ENCODE data around the gene SGMS2.

DNA sequence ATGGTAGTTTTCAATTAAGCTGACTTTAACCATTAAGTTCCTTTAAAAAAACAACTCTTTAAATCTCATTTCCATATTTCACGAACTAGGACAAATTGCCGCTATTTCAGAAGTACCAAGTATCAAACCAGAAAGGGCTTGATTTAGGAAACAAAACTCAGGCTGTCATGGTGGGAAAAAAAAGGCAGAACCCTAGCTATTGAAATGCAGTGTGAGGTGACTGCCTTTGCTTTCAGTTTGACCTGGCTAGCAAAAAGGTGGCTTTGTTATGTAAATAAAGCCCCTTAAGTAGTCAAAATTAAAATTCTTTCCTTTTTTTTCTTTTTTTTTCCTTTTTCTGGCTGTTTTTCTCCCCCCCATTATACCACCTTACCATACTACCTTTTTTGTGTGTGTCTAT, 66.0 kb downstream of the SGMS2 start:
- TF ChIP-seq EP300 (IDR thresholded peaks at IDR 0.05) (no peak), POLR2A (IDR thresholded peaks at IDR 0.05; ENCODE audit: low read depth) (no peak)
- TF ChIP-seq, protein P1, sequence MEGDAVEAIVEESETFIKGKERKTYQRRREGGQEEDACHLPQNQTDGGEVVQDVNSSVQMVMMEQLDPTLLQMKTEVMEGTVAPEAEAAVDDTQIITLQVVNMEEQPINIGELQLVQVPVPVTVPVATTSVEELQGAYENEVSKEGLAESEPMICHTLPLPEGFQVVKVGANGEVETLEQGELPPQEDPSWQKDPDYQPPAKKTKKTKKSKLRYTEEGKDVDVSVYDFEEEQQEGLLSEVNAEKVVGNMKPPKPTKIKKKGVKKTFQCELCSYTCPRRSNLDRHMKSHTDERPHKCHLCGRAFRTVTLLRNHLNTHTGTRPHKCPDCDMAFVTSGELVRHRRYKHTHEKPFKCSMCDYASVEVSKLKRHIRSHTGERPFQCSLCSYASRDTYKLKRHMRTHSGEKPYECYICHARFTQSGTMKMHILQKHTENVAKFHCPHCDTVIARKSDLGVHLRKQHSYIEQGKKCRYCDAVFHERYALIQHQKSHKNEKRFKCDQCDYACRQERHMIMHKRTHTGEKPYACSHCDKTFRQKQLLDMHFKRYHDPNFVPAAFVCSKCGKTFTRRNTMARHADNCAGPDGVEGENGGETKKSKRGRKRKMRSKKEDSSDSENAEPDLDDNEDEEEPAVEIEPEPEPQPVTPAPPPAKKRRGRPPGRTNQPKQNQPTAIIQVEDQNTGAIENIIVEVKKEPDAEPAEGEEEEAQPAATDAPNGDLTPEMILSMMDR (IDR thresholded peaks at IDR 0.05) = no peak
